B cell (primary cell): ENCODE results near the gene SPEM3. TPM values are rescaled to one million over a fixed set of nuclear protein-coding genes. Genes with fewer than 3 reads are reported as not detected.

Experiments used
- ATAC-seq: fragments of 200-7000 bp; cut with Tn5 transposase; one replicate; pipeline ENCODE4 v1.10.0; 2021; ENCODE audit warnings: low read depth, mild to moderate bottlenecking, moderate number of reproducible peaks, moderate library complexity
- CTCF ChIA-PET: fragments of 350-600 bp; sonication (Branson Sonifier 250); formaldehyde crosslinking; loops from one replicate; lab custom pipeline; 2021; ENCODE audit warnings: antibody characterized with exemption, inconsistent platforms; lab: Charles Lee
- POLR2A ChIA-PET: fragments of 350-600 bp; sonication (Branson Sonifier 250); formaldehyde crosslinking; loops from one replicate; lab custom pipeline; 2021; ENCODE audit warnings: antibody characterized with exemption; lab: Charles Lee
- DNase-seq: peaks from one replicate; pipeline ENCODE4 v3.0.0; 2013
- H2AFZ ChIP-seq: 2 replicates; pipeline ENCODE4 v1.6.1; 2012; ENCODE audit warnings: mild to moderate bottlenecking, low read depth, low read length; ENCODE audit not compliant: insufficient read depth, poor library complexity, severe bottlenecking
- H3K27ac ChIP-seq, 2 donors: 1 replicate in 1 of 2; 2 replicates in 1 of 2; pipeline ENCODE4 v1.5.1; 2012 to 2013; ENCODE audit warnings: low read length in 2 of 2, mild to moderate bottlenecking in 2 of 2, moderate library complexity in 1 of 2
- H3K27me3 ChIP-seq, 4 experiments: fragments of 200-600 bp in 1 of 4; sonication (generic) in 1 of 4; replicated peaks in 1 of 4; 1 replicate in 2 of 4; 2 replicates in 2 of 4; pipeline versions ENCODE4 v1.6.1 to v1.7.0; 2013 to 2016; ENCODE audit warnings: low read length in 3 of 4, mild to moderate bottlenecking in 2 of 4, mixed read lengths in 1 of 4, moderate library complexity in 1 of 4; ENCODE audit not compliant: insufficient read depth in 4 of 4, control insufficient read depth in 3 of 4; ENCODE audit errors: control extremely low read depth in 1 of 4
- H3K36me3 ChIP-seq, 2 experiments: replicated peaks in 1 of 2; 1 replicate in 1 of 2; 2 replicates in 1 of 2; pipeline versions ENCODE4 v1.6.1 to v1.7.1; 2013; ENCODE audit warnings: low read length in 1 of 2; ENCODE audit not compliant: insufficient read depth in 2 of 2, control insufficient read depth in 1 of 2; ENCODE audit errors: control extremely low read depth in 1 of 2, extremely low read depth in 1 of 2
- H3K4me1 ChIP-seq, 2 donors: fragments of 200-600 bp in 1 of 2; sonication (generic) in 1 of 2; 1 replicate in 1 of 2; 2 replicates in 1 of 2; pipeline versions ENCODE4 v1.5.1 to v1.6.1; 2013 to 2017; ENCODE audit warnings: low read length in 2 of 2; ENCODE audit not compliant: control insufficient read depth in 2 of 2, insufficient read depth in 2 of 2
- H3K4me2 ChIP-seq: replicated peaks from 2 replicates; pipeline ENCODE3; 2012; ENCODE audit warnings: mild to moderate bottlenecking, low read depth, low read length; ENCODE audit not compliant: poor library complexity, severe bottlenecking
- H3K4me3 ChIP-seq, 5 experiments: fragments of 200-600 bp in 1 of 5; sonication (generic) in 1 of 5; 1 replicate in 3 of 5; 2 replicates in 2 of 5; pipeline versions ENCODE4 v1.5.1 to v1.7.0; 2011 to 2016; ENCODE audit warnings: low read length in 4 of 5, mild to moderate bottlenecking in 4 of 5, low read depth in 2 of 5, control low read depth in 1 of 5, moderate library complexity in 1 of 5; ENCODE audit not compliant: insufficient read depth in 1 of 5; ENCODE audit errors: control extremely low read depth in 1 of 5, extremely low read depth in 1 of 5
- H3K79me2 ChIP-seq: fragments of 200-600 bp; sonication (generic); one replicate; pipeline ENCODE4 v1.6.0; 2016; ENCODE audit warnings: low read length; ENCODE audit not compliant: control insufficient read depth, insufficient read depth
- H3K9ac ChIP-seq: fragments of 200-600 bp; sonication (generic); 2 replicates; pipeline ENCODE4 v1.6.1; 2017; ENCODE audit warnings: mild to moderate bottlenecking, low read length, moderate library complexity
- H3K9me3 ChIP-seq, 3 donors: one replicate each; pipeline versions ENCODE4 v1.6.1 to v1.7.1; 2013; ENCODE audit warnings: low read length in 2 of 3; ENCODE audit not compliant: control insufficient read depth in 2 of 3, insufficient read depth in 1 of 3; ENCODE audit errors: control extremely low read depth in 1 of 3
- H4K20me1 ChIP-seq: 2 replicates; pipeline ENCODE4 v1.6.0; 2012; ENCODE audit warnings: mild to moderate bottlenecking, low read length; ENCODE audit not compliant: insufficient read depth, control insufficient read depth, poor library complexity, severe bottlenecking
- H3K27ac Mint-ChIP-seq: one replicate; pipeline ENCODE4 v1.8.0; 2021; ENCODE audit warnings: mixed read lengths
- H3K27me3 Mint-ChIP-seq: one replicate; pipeline ENCODE4 v1.8.0; 2021; ENCODE audit warnings: mixed read lengths
- H3K4me1 Mint-ChIP-seq: one replicate; pipeline ENCODE4 v1.8.0; 2021; ENCODE audit warnings: mixed read lengths
- H3K4me3 Mint-ChIP-seq: one replicate; pipeline ENCODE4 v1.8.0; 2021; ENCODE audit warnings: mixed read lengths
- H3K9me3 Mint-ChIP-seq: one replicate; pipeline ENCODE4 v1.8.0; 2022; ENCODE audit warnings: mixed read lengths; ENCODE audit not compliant: insufficient read depth
- CTCF ChIP-seq: fragments of 200-600 bp; IDR thresholded peaks from one replicate; pipeline ENCODE4 v1.8.0; 2022; ENCODE audit warnings: antibody characterized with exemption, mild to moderate bottlenecking
- EZH2 ChIP-seq: IDR thresholded peaks from 2 replicates; pipeline ENCODE4 v1.6.1; 2012; ENCODE audit warnings: borderline replicate concordance, low read depth, mild to moderate bottlenecking, moderate library complexity, low read length; ENCODE audit not compliant: insufficient read depth, poor library complexity, severe bottlenecking
- WGBS: methylation state at CpG from one replicate; pipeline ENCODE4 v1.1.5; 2013; ENCODE audit warnings: missing lambda C conversion rate; ENCODE audit not compliant: insufficient coverage; 5-methylcytosine and 5-hydroxymethylcytosine counted together
- intact Hi-C: fragments of 100-400 bp; cut with micrococcal nuclease; formaldehyde crosslinking; loops from one replicate; pipeline ENCODE4 v1.10.0; 2022
- polyA plus RNA-seq: library from polyadenylated mRNA; depleted of rRNA; stranded (reverse); fragments of >200 nt; gene quantifications from 2 replicates; pipeline ENCODE4 v1.2.3, GENCODE V29; 2012
- total RNA-seq, 2 donors: library from RNA; stranded (reverse); fragments of 120-200 nt in 1 of 2; gene quantifications; 1 replicate in 1 of 2; 2 replicates in 1 of 2; pipeline versions ENCODE4 v1.2.3 to v1.2.4, GENCODE V29; 2013 to 2022

The SPEM3 gene
- total and polyA plus RNA-seq, 2 donors (not counting 1 experiment from before 2014, with no cell fraction given): not detected

GRCh38 chr17:7460850-7461660, 32.4 kb downstream of the SPEM3 start:
- H3K4me1 Mint-ChIP-seq: peaks cover 5% of the 10 kb centered on the region
- Histone ChIP-seq H3K4me1 (peaks cover 5 to 6% of the 10 kb centered on the region in 2 donors), H3K27me3 (no peaks in the 10 kb centered on the region), H3K4me2 (no peak overlapping the region), H3K36me3 (peaks cover 0 to 22% of the 10 kb centered on the region in 2 experiments), H2AFZ (no peak overlapping the region), H3K9ac (no peak overlapping the region), H3K79me2 (no peaks in the 10 kb centered on the region), H3K27ac (no peak overlapping the region), H4K20me1 (peaks cover 18% of the 10 kb centered on the region), H3K9me3 (no peaks in the 10 kb centered on the region), H3K4me3 (no peak overlapping the region)
- H3K4me3 Mint-ChIP-seq: no peak overlapping the region
- H3K27ac Mint-ChIP-seq: no peak overlapping the region
- WGBS: 100% methylated on average over 4 of the region's 7 CpGs
- no peak for TF ChIP-seq EZH2
- TF ChIP-seq CTCF: no peak
- ChIA-PET POLR2A (interaction anchor here (0.6 kb wide), 1 partner anchor 93 kb away, joined by 3 read pairs; no protein-coding TSS in a partner anchor), CTCF (interaction anchor here (1.3 kb wide), 1 partner anchor 53 kb away, joined by 4 read pairs; no protein-coding TSS in a partner anchor)
- H3K27me3 Mint-ChIP-seq: no peaks in the 10 kb centered on the region
- H3K9me3 Mint-ChIP-seq: no peaks in the 10 kb centered on the region
- DNase-seq: no peak
- intact Hi-C loops: no loop called here
- ATAC-seq: no peak
